ENCODE measurements around the gene ZCCHC2.
A peak's percentile ranks its signal among the peaks of the same experiment; 100 is the strongest.

The ZCCHC2 gene

GRCh38 chr18:62512532-62512931 is 10.3 kb upstream of the ZCCHC2 start:
- no peak for DNase-seq

GRCh38 chr18:62512996-62513395 is 9.8 kb upstream of the ZCCHC2 start:
- no peak for DNase-seq

GRCh38 chr18:62514570-62514969 is 8.3 kb upstream of the ZCCHC2 start:
- no peak for DNase-seq

GRCh38 chr18:62516242-62516641 is 6.6 kb upstream of the ZCCHC2 start:
- no peak for DNase-seq

- no peak for DNase-seq
Measured at GRCh38 chr18:62518460-62519375, 4.1 kb upstream of the ZCCHC2 start.

- no peak for DNase-seq
Measured at GRCh38 chr18:62519684-62520083, 3.1 kb upstream of the ZCCHC2 start.

GRCh38 chr18:62521082-62521481 is 1.7 kb upstream of the ZCCHC2 start:
- DNase-seq, result no peak

GRCh38 chr18:62521593-62521992 is 1.2 kb upstream of the ZCCHC2 start:
- DNase-seq, result no peak

GRCh38 chr18:62522178-62522503 is 684 bp upstream of the ZCCHC2 start:
- no peak for DNase-seq

GRCh38 chr18:62523255-62523588 is 397 bp downstream of the ZCCHC2 start:
- DNase-seq, result no peak

- peak; percentile 23 to 62 (median 33) for DNase-seq
Measured at GRCh38 chr18:62523631-62524439, 1.0 kb downstream of the ZCCHC2 start.

- peak; percentile 41 to 65 (median 60) for DNase-seq
Measured at GRCh38 chr18:62524440-62525200, 1.8 kb downstream of the ZCCHC2 start.

- no peak for DNase-seq
Measured at GRCh38 chr18:62525608-62526007, 2.8 kb downstream of the ZCCHC2 start.

GRCh38 chr18:62526098-62527025 is 3.5 kb downstream of the ZCCHC2 start:
- peak; percentile 45 to 76 (median 61) for DNase-seq

- no peak for DNase-seq
Measured at GRCh38 chr18:62529597-62529996, 6.8 kb downstream of the ZCCHC2 start.

- DNase-seq, result no peak
Measured at GRCh38 chr18:62531078-62531477, 8.3 kb downstream of the ZCCHC2 start.

- no peak for DNase-seq
Measured at GRCh38 chr18:62531931-62532330, 9.1 kb downstream of the ZCCHC2 start.

- no peak for DNase-seq
Measured at GRCh38 chr18:62536005-62536404, 13.2 kb downstream of the ZCCHC2 start.

- no peak for DNase-seq
Measured at GRCh38 chr18:62537042-62537894, 14.4 kb downstream of the ZCCHC2 start.

- no peak for DNase-seq
Measured at GRCh38 chr18:62537946-62538345, 15.1 kb downstream of the ZCCHC2 start.

- DNase-seq, result no peak
Measured at GRCh38 chr18:62538881-62539280, 16.1 kb downstream of the ZCCHC2 start.
